ENCODE results near the gene OSCAR. TPM values are rescaled to one million over a fixed set of nuclear protein-coding genes. Genes with fewer than 3 reads are reported as not detected.

Gene OSCAR
- polyA plus RNA-seq, 5 donors: 0.38 to 0.73 (median 0.56) TPM

DNA sequence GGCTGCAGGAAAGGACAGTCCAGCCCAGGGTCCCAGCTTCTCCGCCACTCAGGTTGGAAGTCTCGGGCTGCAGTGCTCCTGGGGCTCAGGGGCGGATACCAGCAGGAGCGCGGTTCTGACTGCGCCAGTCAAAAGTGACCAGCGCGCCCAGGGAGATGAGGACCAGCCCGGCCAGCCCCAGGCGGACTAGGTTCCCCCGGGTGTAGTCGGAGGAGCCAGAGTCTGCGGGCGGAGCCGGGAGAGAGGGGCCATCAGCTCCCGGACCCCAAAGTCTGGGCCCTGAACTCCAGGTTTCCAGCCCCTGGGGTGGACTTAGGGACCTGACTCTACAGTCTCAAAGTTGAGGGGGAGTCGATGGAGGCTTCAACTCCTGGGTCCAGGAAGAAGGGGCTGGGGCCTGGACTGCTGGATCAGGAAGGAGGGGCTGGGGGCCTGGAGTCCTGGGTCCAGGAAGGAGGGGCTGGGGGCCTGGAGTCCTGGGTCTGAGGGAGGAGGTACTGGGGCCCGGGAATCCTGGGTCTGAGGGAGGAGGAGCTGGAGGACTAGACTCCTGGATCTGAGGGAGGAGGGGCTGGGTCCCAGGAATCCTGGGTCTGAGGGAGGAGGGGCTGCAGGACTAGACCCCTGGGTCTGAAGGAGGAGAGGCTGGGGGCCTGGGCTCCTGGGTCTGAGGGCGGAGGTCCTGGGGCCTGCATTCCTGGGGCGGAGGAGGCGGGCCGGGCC, 5.3 kb downstream of the OSCAR start:
- DNase-seq: no peak

DNA sequence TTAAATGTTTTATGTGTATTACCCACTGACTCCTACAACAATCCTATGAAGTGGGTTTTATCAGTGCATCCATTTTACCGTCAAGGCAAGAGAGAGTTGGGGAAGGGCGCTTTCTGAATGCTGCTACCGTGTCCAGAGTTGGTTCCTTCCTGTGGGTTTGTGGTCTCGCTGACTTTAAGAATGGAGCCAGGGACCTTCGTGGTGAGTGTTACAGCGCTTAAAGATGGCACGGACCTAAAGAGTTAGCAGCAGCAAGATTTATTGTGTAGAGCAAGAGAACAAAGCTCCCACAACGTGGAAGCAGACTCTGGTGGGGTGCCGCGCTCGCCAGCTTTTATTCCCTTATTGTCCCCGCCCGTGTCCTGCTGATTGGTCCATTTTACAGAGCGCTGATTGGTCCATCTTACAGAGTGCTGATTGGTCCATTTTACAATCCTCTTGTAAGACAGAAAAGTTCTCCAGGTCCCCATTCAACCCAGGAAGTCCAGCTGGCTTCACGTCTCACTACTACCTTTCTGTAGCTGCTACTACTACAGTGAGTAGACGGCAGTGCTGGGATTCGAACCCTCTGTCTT, 6.1 kb downstream of the OSCAR start:
- DNase-seq: no peak

DNA sequence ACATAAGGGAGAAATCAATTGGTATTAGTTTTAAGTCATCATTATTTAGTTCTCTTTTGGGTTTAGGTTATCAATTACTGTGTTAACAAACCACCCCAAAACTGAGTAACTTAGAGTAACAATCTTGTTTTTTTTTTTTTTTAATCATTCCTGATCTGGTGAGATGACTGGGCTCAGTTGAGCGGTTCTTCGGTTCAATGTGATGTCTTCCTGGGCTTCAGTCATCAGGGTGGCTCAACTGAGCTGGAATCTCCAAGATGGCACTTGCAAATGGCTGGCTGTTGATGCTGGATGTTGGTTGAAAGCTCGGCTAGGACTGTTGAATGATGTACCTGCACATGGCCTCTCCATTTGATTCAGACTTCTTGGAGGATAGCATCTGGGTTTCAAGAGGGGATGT, 16.2 kb downstream of the OSCAR start:
- DNase-seq: no peak

DNA sequence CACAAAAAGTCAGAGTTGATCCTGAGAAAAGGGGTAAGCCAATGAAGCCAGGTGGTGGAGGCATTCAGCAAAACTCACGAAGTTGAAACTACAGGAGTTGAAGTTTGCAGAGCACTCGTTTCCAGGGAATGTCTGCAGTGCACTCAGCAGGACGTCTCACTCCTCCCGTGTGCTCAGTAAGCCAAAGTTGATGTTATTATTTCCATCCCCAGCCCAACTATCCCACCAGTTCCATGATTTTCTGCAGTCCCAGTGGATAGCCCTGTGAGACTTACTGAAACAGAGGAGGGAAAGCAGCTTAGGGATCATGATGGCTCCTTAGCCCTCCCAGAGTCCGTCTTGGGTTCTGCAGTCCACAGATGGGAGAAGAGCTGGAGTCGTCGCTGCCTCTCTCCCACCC, 19.6 kb downstream of the OSCAR start, which contains the start of gene TARM1:
TARM1 (minus strand) TSS at position 334 of the 400 bp plus-strand sequence; CDS start at position 309, 25 bp downstream.
- no peak for DNase-seq

DNA sequence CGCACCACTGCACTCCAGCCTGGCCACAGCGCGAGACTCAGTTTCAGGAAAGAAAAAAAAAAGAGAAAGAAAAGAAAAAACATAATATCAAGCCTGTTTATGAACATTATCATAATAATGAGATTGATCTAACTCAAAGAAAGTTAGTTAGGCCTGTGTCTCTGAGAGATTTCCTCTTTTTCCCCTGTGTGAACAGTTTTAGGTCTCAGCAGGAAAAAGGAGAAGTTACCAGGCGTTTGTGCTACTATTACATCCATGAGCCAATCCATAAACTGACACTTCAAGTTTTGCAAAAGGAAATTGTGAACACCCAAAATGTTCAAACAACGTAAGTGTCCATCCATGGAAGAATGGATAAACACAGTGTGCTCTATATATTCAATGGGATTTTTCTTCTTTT, 23.3 kb downstream of the OSCAR start:
- DNase-seq: no peak

DNA sequence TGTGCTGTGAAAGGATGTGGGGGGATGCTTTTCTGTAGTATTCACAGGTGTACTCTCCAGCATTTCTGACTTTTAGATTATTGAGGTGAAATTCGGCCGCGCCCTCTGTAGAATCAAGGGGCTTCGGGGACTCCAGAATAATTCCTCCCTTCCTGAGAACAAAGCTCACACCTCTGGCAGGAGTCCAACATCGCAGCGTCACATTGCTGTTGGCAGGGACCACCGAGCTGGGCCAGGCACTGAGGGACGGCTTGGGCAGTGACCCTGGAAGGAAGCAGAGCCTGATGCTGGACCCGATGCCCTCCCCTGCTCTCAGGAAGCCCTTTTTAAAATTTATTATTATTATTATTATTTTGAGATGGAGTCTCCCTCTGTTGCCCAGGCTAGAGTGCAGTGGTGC, 25.8 kb downstream of the OSCAR start:
- no peak for DNase-seq

DNA sequence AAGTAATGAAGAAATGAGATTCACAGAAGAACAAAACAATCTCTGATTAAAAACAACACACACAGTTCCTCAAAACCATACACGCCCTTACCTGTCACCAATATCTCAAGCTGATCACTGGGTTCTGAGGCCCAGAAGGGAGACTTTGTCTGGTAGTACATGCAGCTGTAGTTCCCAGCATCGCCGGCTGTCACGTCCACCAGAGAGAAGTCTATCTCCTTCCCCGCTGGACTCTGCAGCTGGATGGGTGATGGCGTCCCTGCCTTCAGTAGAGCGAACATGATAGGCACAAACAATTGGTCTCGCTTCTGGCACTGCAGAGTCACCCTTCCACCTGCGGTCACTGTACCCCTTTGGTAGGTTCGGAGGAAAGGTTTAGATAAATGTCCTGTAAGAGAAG, 26.8 kb downstream of the OSCAR start:
- DNase-seq: no peak

DNA sequence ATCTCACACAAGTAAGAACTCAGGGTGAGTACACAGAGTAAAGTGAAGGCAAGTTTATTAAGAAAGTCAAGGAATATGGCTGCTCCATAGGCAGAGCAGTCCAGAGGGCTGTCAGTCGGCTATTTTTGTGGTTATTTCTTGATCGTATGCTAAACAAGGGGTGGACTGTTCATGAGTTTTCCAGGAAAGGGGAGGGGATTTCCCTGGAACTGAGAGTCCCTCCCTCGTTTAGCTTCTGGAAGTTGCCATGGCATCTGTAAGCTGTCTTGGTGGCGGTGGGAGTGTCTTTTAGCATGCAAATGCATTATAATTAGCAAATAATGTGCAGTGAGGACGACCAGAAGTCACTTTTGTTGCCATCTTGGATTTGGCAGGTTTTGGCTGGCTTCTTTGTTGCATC, 31.1 kb downstream of the OSCAR start:
- no peak for DNase-seq

DNA sequence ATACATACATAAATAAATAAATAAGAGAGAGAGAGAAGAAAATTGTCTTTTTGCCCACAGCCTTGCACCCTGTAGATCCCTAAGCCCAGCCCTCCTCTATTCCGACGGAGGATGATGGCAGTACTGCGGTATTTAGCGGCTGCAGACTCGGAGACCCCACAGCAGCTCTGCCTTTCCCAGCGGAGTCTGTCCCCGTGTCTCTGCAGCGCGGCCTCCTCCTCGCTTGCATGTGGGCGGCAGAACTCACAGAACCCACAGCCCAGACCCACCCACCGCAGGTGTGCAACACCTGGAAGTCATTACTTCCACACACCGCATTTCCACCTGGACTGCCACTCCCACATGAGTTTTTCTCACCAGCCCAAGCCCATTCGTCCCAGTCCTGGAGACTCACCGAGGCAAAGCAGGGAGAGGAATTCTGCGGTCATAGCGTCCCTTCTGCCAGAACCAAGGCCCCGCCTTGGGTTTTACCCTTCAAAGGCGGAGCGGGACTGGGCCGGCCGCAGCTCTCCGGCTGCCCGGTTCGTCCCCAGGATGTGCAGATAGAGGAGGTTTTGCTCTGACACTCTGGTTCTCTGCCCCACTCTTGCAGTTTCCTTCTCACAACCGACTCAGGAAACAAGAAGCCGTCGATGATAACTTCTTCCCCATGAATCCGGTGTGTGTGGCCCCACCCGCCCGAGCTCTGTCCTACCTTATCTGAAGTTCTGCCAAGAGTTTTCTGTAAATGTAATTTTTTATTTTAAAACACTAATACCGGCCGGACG, 37.1 kb downstream of the OSCAR start, which contains the start of gene VSTM1:
VSTM1 (minus strand) TSS at position 548 of the 767 bp plus-strand sequence; CDS start at position 428, 120 bp downstream.
- no peak for DNase-seq

DNA sequence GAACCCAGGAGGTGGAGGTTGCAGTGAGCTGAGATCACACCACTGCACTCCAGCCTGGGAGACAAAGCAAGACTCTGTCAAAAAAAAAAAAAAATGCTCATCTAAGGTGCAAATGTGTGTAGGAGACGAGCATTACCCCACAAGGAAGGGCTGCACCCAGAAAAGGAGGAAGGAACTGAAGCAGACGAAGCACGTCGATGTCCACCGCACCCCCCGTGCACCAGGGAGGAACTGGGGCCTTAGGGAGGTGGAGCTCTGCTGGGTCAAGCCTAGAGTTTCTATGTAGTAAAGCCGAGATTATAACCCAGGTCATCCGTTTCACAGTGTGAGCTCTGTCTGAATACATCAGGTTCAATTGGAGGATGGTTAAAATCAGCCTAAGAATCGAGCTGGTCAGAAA, 38.0 kb downstream of the OSCAR start:
- DNase-seq: no peak

DNA sequence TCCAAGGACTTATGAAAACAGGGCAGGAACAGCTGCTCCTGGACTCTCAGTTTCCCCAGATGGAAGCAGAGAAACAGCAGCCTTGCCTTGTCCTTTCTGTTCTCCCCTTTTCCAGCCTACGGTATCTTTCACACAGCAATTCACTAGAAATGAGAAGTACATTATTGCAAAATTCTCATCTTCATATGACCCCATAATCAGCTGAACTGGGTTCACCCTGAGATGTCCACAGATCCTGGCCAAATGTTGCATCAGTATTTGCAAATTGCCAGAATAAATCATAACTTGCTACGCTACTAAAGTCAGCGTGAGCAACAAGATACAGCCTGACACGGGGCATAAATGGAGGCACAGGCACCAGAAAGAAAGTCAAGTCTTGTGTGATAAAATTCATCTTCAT, 53.0 kb downstream of the OSCAR start:
- DNase-seq: no peak

DNA sequence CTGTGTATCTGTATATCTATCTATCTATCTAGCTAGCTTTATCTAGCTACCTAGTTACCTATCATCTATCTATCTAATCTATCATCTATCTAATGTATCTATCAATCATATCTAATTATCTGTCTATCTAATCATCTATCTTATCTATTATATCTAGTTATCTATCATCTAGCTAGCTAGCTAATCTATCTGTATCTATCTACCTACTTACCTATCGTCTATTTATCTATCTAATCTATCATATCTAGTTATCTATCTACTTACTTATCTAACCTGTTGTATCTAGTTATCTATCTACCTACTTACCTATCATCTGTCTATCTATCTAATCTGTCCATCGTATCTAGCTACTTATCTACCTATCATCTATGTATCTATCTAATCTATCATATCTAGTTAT, 54.8 kb downstream of the OSCAR start:
- DNase-seq: no peak

Other genes with a start within 250 kb of the OSCAR start
- gene MYADM, start 232.9 kb downstream of the OSCAR start, polyA plus RNA-seq (ENCODE audit: insufficient read depth in 1 of 5, insufficient read length in 5 of 5, low replicate concordance in 1 of 5): 100 to 1,000 TPM in 1 of 5 donors, 10 to 100 TPM in 4; 56.6 to 117 (median 71.2) TPM
- gene PRKCG, start 218.6 kb downstream of the OSCAR start, polyA plus RNA-seq (ENCODE audit: insufficient read depth in 1 of 5, insufficient read length in 5 of 5, low replicate concordance in 1 of 5): under 1 TPM in 4 of 5 donors, not detected in 1; 0.19 to 0.46 (median 0.42) TPM
- under 1 TPM in 1 of 5 donors, not detected in 4; 0.09 TPM for gene CACNG7, start 191.5 kb downstream of the OSCAR start, polyA plus RNA-seq (ENCODE audit: insufficient read depth in 1 of 5, insufficient read length in 5 of 5, low replicate concordance in 1 of 5)
- under 1 TPM; 0.07 to 0.13 (median 0.10) TPM for gene CACNG8, start 137.9 kb downstream of the OSCAR start, polyA plus RNA-seq (ENCODE audit: insufficient read depth in 1 of 5, insufficient read length in 5 of 5, low replicate concordance in 1 of 5)
- 1 to 10 TPM in 3 of 5 donors, under 1 TPM in 2; 0.21 to 2.6 (median 1.0) TPM for gene CACNG6, start 109.2 kb downstream of the OSCAR start, polyA plus RNA-seq (ENCODE audit: insufficient read depth in 1 of 5, insufficient read length in 5 of 5, low replicate concordance in 1 of 5)
- gene VSTM1, start 36.9 kb downstream of the OSCAR start, polyA plus RNA-seq (ENCODE audit: insufficient read depth in 1 of 5, insufficient read length in 5 of 5, low replicate concordance in 1 of 5): under 1 TPM in 3 of 5 donors, not detected in 2; 0.17 to 0.41 (median 0.30) TPM
- gene TARM1, start 19.4 kb downstream of the OSCAR start, polyA plus RNA-seq (ENCODE audit: insufficient read depth in 1 of 5, insufficient read length in 5 of 5, low replicate concordance in 1 of 5): under 1 TPM in 4 of 5 donors, not detected in 1; 0.15 to 0.27 (median 0.18) TPM
- 100 to 1,000 TPM in 1 of 5 donors, 10 to 100 TPM in 4; 65.2 to 157 (median 85.5) TPM for gene NDUFA3, start 2.1 kb upstream of the OSCAR start, polyA plus RNA-seq (ENCODE audit: insufficient read depth in 1 of 5, insufficient read length in 5 of 5, low replicate concordance in 1 of 5)
- 10 to 100 TPM; 13.1 to 25.5 (median 18.1) TPM for gene TFPT, start 14.9 kb upstream of the OSCAR start, polyA plus RNA-seq (ENCODE audit: insufficient read depth in 1 of 5, insufficient read length in 5 of 5, low replicate concordance in 1 of 5)
- gene PRPF31, start 15.0 kb upstream of the OSCAR start, polyA plus RNA-seq (ENCODE audit: insufficient read depth in 1 of 5, insufficient read length in 5 of 5, low replicate concordance in 1 of 5): 10 to 100 TPM; 50.3 to 71.0 (median 60.2) TPM
- gene CNOT3, start 37.0 kb upstream of the OSCAR start, polyA plus RNA-seq (ENCODE audit: insufficient read depth in 1 of 5, insufficient read length in 5 of 5, low replicate concordance in 1 of 5): 10 to 100 TPM; 54.3 to 69.4 (median 59.5) TPM
- 10 to 100 TPM in 1 of 5 donors, 1 to 10 TPM in 4; 6.5 to 12.3 (median 7.9) TPM for gene LENG1, start 58.9 kb upstream of the OSCAR start, polyA plus RNA-seq (ENCODE audit: insufficient read depth in 1 of 5, insufficient read length in 5 of 5, low replicate concordance in 1 of 5)
- gene TMC4, start 72.4 kb upstream of the OSCAR start, polyA plus RNA-seq (ENCODE audit: insufficient read depth in 1 of 5, insufficient read length in 5 of 5, low replicate concordance in 1 of 5): 10 to 100 TPM; 21.9 to 42.8 (median 32.1) TPM
- 10 to 100 TPM; 44.0 to 69.4 (median 54.5) TPM for gene MBOAT7, start 88.8 kb upstream of the OSCAR start, polyA plus RNA-seq (ENCODE audit: insufficient read depth in 1 of 5, insufficient read length in 5 of 5, low replicate concordance in 1 of 5)
- gene TSEN34, start 90.5 kb upstream of the OSCAR start, polyA plus RNA-seq (ENCODE audit: insufficient read depth in 1 of 5, insufficient read length in 5 of 5, low replicate concordance in 1 of 5): 10 to 100 TPM; 35.0 to 66.7 (median 44.3) TPM
- gene RPS9, start 100.1 kb upstream of the OSCAR start, polyA plus RNA-seq (ENCODE audit: insufficient read depth in 1 of 5, insufficient read length in 5 of 5, low replicate concordance in 1 of 5): 1,000 to 10,000 TPM; 1,645 to 2,801 (median 2,081) TPM
- gene LILRB3, start 122.2 kb upstream of the OSCAR start, polyA plus RNA-seq (ENCODE audit: insufficient read depth in 1 of 5, insufficient read length in 5 of 5, low replicate concordance in 1 of 5): 1 to 10 TPM; 1.4 to 2.9 (median 2.3) TPM
- 1 to 10 TPM in 1 of 5 donors, under 1 TPM in 4; 0.56 to 1.5 (median 0.73) TPM for gene LILRA6, start 142.0 kb upstream of the OSCAR start, polyA plus RNA-seq (ENCODE audit: insufficient read depth in 1 of 5, insufficient read length in 5 of 5, low replicate concordance in 1 of 5)
- gene LILRB5, start 156.5 kb upstream of the OSCAR start, polyA plus RNA-seq (ENCODE audit: insufficient read depth in 1 of 5, insufficient read length in 5 of 5, low replicate concordance in 1 of 5): 1 to 10 TPM; 3.9 to 5.0 (median 4.8) TPM
- gene LILRB2, start 180.3 kb upstream of the OSCAR start, polyA plus RNA-seq (ENCODE audit: insufficient read depth in 1 of 5, insufficient read length in 5 of 5, low replicate concordance in 1 of 5): 1 to 10 TPM; 1.5 to 3.3 (median 1.7) TPM
- gene LILRA5, start 212.4 kb upstream of the OSCAR start, polyA plus RNA-seq (ENCODE audit: insufficient read depth in 1 of 5, insufficient read length in 5 of 5, low replicate concordance in 1 of 5): under 1 TPM; 0.28 to 0.81 (median 0.55) TPM
- under 1 TPM in 2 of 5 donors, not detected in 3; 0.13 to 0.26 TPM for gene LILRA4, start 238.4 kb upstream of the OSCAR start, polyA plus RNA-seq (ENCODE audit: insufficient read depth in 1 of 5, insufficient read length in 5 of 5, low replicate concordance in 1 of 5)